Caki2 (cell line): ENCODE measurements around the gene DMRT1. TPM values are rescaled to one million over a fixed set of nuclear protein-coding genes. Genes with fewer than 3 reads are reported as not detected.
A peak's percentile ranks its signal among the peaks of the same experiment; 100 is the strongest.

Experiments used
- DNase-seq: peaks from one replicate; pipeline ENCODE4 v3.0.0-alpha.2; 2015; ENCODE audit warnings: low read depth
- in situ Hi-C: cut with HindIII; loops from 2 replicates; pipeline ENCODE4 v1.10.0; 2016; ENCODE audit warnings: low sequenced_read_pairs, low pct_unique_long_range_greater_than_20kb, mixed read lengths
- total RNA-seq: library from RNA; depleted of rRNA; stranded (reverse); fragments of >200 nt; shearing (Covaris generic); gene quantifications from 2 replicates; pipeline ENCODE4 v1.2.3, GENCODE V29; 2014; ENCODE audit warnings: low replicate concordance

The DMRT1 gene
- total RNA-seq, 1 experiment from 2014 or later: 1.0 TPM

- in situ Hi-C loops: no loop called here
- DNase-seq: no peak
Measured at GRCh38 chr9:959914-960313, 118.4 kb downstream of the DMRT1 start.

GRCh38 chr9:962023-962422 lies 120.5 kb downstream of the DMRT1 start:
- peak; percentile 66 for DNase-seq
- in situ Hi-C loops: no loop called here

DNA sequence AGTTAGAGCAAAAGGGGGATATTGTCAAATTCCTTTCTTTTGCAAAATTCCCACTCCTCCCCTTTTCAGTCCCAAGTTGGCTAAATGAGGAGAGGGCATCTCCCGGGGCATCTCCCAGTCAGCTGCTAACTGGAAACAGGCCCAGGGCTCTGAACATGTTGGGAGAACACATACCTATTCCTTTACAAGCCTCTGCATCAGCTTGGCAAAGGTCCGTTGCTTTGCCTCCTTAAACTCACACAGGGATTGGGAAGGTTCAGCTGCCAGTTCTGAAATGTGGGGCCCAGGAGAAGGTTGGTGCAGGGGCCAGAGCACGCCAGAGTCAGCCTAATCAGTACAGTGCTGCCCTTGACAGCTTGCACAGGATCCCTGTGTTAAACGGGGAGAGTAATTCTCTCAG lies 124.0 kb downstream of the DMRT1 start:
- peak; percentile 40 for DNase-seq
- in situ Hi-C loops: no loop called here

GRCh38 chr9:966870-967269 lies 125.4 kb downstream of the DMRT1 start:
- DNase-seq: peak; percentile 5
- in situ Hi-C loops: no loop called here

- DNase-seq: peak; percentile 64
- in situ Hi-C loops: no loop called here
Measured at GRCh38 chr9:967436-967835, 125.9 kb downstream of the DMRT1 start.

GRCh38 chr9:967903-968641 lies 126.6 kb downstream of the DMRT1 start:
- peak; percentile 59 for DNase-seq
- in situ Hi-C loops: no loop called here

GRCh38 chr9:969310-970150 lies 128.0 kb downstream of the DMRT1 start:
- in situ Hi-C loops: no loop called here
- DNase-seq: no peak

DNA sequence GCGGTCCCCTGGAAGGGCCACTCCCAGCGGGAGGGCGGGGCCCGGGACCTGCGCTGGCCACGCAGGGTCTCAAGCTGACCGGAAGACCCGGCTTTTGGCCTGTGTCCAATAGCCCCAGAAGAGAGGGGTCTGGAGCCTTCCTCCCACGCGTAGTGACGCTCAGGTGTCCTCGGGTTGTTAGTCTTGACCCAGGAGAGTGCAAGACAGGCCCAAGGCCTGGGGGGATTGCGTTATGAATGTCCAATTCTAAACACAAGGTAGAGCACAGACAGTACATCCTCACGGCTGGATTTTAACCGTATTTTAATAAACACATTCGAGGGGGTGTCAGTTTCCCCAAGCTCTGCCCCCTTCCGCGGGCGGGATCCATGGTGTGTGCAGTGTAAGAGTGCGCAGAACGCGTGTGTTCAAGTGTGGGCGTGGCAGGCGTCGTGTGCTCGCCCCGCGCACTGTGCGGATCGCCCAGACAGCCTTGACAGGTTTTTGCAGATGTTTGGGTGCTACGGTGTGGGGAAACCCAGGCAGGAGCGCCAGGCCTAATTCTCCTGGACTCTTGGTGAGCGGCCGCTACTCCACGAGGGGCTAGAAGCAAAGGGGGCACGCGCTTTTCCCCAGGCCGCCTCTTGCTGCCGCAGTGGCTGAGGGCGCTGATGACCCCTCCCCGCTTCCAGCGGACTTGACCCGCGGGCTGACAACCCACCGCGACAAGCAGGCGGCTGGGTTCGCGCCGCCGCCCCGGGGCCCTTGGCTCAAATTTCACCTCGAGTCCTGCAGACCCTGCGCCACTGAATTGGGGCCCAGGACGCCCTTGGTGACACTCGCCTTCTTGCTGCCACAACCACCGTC lies 128.9 kb downstream of the DMRT1 start:
- DNase-seq: no peak
- in situ Hi-C loops: no loop called here

GRCh38 chr9:971901-972500 lies 130.5 kb downstream of the DMRT1 start:
- DNase-seq: no peak
- in situ Hi-C loops: no loop called here

- in situ Hi-C loops: no loop called here
- DNase-seq: no peak
Measured at GRCh38 chr9:972501-973294, 131.2 kb downstream of the DMRT1 start.

- no peak for DNase-seq
- in situ Hi-C loops: no loop called here
Measured at GRCh38 chr9:973295-973834, 131.9 kb downstream of the DMRT1 start.

- in situ Hi-C loops: no loop called here
- DNase-seq: no peak
Measured at GRCh38 chr9:974031-974995, 132.8 kb downstream of the DMRT1 start.

DNA sequence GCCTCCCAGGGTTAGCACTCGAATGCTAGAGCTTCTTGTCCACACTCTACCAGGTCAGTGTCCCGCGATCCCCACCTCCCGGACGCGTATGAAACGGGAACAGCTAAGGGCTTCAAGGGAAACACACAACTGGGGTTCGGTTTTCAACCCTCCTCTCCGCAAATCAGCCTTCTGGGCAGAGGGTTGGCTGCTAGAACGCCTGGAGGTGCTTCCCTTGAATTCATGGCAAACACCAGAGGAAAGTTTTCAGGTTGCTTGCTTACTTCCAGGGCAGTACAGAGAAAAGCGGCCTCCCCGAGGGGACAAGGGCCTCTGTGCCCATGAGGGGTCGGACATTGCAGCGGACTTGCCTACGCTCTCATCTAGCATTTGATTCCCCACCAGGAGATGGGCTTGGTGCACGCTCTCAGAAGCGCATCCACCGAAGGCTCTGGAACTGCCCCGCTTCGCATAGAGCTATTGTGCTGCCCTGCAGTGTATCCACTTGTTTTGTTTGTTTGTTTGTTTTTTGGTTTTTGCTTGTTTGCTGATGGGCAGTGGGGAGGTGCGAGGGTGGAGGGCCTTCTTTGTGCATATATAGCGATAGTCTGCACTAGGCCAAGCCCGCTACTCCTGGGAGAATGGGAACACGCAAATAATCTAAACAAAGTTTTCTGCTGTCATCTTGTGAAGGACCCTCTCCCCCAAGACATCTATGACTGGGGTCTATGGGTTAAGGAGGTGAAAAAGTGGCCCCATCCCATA lies 133.7 kb downstream of the DMRT1 start:
- no peak for DNase-seq
- in situ Hi-C loops: no loop called here

- DNase-seq: no peak
- in situ Hi-C loops: no loop called here
Measured at GRCh38 chr9:975740-976257, 134.3 kb downstream of the DMRT1 start.

GRCh38 chr9:976258-976942 lies 134.9 kb downstream of the DMRT1 start, which contains the start of gene DMRT3:
Gene DMRT3 (plus strand): TSS chr9:976655. CDS start chr9:977002, 347 bp downstream.
- in situ Hi-C loops: no loop called here
- DNase-seq: no peak
